Activated CD8-positive, alpha-beta memory T cell treated with anti-CD3 and anti-CD28 coated beads, Interleukin-2, amount 50 U/mL, for 48 hours (primary cell): ENCODE data around the gene LMBR1.
"Not testable (repeated sequence)": the region's sequence is repeated elsewhere in the genome, so short reads cannot be mapped to it uniquely, and the experiment has no call there.

Experiments
- DNase-seq: peaks from one replicate; pipeline ENCODE4 v3.0.0-alpha.2; 2020

LMBR1 gene

GRCh38 chr7:156892821-156893706 lies at the start of gene LMBR1:
Gene LMBR1 (minus strand): TSS chr7:156893183. CDS start chr7:156892993, 190 bp downstream.
- DNase-seq = peak; percentile 98

- DNase-seq = no peak
These were observed 49.7 kb upstream of the LMBR1 start for GRCh38 chr7:156942708-156943090.

DNA sequence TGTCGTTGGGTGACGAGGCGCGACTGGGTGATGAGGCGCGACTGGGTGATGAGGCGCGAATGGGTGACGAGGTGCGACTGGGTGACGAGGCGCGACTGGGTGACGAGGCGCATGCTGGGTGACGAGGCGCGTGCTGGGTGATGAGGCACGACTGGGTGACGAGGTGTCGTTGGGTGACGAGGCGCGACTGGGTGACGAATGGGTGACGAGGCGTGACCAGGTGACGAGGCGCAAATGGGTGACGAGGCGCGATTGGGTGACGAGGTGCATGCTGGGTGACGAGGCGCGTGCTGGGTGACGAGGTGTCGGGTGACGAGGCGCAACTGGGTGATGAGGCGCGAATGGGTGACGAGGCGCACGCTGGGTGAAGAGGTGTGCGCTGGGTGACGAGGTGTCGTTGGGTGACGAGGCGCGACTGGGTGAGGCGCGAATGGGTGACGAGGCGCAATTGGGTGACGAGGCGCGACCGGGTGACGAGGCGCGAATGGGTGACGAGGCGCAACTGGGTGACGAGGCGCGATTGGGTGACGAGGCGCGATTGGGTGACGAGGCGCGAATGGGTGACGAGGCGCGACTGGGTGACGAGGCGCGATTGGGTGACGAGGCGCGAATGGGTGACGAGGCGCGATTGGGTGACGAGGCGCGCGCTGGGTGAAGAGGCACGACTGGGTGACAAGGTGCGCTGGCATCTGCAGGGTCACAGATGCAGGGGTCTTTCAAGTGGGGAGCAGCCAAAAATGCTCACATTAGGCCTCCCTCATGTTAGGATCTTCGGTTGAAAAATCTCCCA lies 48.6 kb upstream of the LMBR1 start:
- no peak for DNase-seq

- DNase-seq = no peak
These were observed 47.6 kb upstream of the LMBR1 start for GRCh38 chr7:156940421-156941122.

DNA sequence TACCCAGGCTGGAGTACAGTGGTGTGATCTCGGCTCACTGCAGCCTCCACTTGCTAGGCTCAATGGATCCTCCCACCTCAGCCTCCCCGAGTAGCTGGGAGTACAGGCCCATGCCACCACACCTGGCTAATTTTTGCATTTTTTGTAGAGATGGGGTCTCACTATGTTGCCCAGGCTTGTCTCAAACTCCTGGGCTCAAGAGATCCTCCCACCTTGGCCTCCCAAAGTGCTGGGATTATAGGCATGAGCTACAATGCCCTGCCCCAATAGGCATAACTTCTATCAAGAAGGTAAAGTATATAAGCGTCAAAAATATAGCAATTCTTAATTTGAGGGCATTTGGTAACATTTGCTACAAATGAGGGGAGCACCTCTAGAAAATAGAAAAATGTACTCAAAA lies 43.8 kb upstream of the LMBR1 start:
- DNase-seq = not testable (repeated sequence)

GRCh38 chr7:156935250-156935649 lies 42.3 kb upstream of the LMBR1 start:
- no peak for DNase-seq

DNA sequence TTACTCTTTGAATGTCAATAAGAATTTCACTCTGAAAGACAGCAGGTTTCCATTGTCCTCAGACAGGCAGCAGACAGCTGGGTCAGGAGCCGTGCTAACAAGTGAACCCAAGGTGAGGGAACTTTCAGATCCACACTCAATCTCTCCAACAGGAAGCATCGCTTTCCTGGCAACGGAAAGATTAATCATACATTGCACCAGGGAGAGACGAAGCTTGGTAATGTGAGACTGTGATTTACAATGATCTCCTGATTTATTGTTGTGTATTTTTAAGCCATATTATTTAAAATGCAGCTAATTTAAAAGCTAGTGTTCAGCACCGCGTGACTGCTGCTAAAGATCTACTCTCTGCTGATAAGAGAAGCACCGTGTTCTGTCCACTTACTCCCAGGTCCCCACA lies 39.0 kb upstream of the LMBR1 start:
- no peak for DNase-seq

- no peak for DNase-seq
These were observed 37.0 kb upstream of the LMBR1 start for GRCh38 chr7:156929789-156930539.

- no peak for DNase-seq
These were observed 35.4 kb upstream of the LMBR1 start for GRCh38 chr7:156928406-156928747.

GRCh38 chr7:156927571-156928405 lies 34.8 kb upstream of the LMBR1 start:
- DNase-seq = no peak

GRCh38 chr7:156925821-156926220 lies 32.8 kb upstream of the LMBR1 start:
- not testable (repeated sequence) for DNase-seq

- DNase-seq = not testable (repeated sequence)
These were observed 29.3 kb upstream of the LMBR1 start for GRCh38 chr7:156922304-156922703.

DNA sequence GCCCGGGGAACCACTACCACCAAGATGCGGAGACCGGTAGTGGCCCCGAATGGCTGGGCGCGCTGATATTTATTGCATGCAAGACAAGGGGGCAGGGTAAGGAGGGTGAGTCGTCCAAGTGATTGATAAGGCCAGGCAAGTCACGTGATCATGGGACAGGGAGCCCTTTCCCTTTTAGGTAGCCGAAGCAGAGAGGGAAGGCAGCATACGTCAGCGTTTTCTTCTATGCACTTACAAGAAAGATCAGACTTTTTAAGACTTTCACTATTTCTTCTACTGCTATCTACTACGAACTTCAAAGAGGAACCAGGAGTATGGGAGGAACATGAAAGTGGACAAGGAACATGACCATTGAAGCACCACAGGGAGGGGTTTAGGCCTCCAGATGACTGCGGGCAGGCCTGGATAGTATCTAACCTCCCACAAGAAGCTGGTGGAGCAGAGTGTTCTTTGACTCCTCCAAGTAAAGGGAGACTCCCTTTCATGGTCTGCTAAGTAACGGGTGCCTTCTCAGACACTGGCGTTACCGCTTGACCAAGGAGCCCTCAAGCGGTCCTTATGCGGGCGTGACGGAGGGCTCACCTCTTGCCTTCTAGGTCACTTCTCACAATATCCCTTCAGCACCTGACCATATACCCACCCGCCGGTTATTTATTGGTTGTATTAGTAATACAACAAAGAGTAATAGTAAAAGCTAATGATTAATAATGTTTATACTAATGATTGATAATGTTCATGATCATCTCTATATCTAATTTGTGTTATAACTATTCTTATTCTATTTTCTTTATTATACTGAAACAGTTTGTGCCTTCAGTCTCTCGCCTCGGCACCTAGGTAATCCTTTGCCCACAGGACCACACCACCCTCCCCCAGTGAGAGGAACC lies 27.7 kb upstream of the LMBR1 start:
- not testable (repeated sequence) for DNase-seq

GRCh38 chr7:156920076-156920475 lies 27.1 kb upstream of the LMBR1 start:
- DNase-seq = no peak

DNA sequence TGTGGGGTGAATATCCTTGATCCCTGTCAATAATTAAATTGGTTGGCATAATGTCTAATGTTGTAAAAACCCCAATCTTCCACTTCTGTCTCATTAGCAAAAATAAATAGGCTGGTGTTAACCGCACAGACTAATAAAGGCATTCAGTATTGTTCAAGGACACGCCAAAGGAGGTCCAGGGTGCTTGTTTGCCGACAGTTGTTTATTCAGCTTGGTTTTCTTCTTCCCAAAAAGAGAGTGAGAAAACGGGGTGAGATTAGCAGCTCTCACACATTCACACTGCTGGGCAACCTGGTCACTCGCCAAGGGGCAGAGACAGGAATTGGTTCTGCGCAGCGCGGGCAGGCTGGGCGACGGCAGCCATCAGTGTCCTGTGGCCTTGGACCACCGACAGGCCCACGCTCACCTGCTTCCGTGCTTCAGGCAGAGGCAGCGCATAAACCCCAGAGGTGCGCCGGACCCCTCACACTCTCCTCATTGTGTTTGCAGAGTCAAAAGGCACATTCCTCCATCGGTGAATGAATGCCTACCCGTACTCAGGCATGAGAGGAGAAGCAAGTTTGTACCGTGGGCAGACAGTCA lies 26.2 kb upstream of the LMBR1 start:
- no peak for DNase-seq

GRCh38 chr7:156918635-156919034 lies 25.7 kb upstream of the LMBR1 start:
- DNase-seq = no peak

DNA sequence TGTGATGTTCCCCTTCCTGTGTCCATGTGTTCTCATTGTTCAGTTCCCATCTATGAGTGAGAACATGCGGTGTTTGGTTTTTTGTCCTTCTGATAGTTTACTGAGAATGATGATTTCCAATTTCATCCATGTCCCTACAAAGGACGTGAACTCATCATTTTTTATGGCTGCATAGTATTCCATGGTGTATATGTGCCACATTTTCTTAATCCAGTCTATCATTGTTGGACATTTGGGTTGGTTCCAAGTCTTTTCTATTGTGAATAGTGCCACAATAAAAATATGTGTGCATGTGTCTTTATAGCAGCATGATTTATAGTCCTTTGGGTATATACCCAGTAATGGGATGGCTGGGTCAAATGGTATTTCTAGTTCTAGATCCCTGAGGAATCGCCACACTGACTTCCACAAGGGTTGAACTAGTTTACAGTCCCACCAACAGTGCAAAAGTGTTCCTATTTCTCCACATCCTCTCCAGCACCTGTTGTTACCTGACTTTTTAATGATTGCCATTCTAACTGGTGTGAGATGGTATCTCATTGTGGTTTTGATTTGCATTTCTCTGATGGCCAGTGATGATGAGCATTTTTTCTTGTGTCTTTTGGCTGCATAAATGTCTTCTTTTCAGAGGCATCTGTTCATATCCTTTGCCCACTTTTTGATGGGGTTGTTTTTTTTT lies 16.7 kb upstream of the LMBR1 start:
- not testable (repeated sequence) for DNase-seq

- DNase-seq = no peak
These were observed 14.7 kb upstream of the LMBR1 start for GRCh38 chr7:156907656-156908055.

GRCh38 chr7:156906200-156906649 lies 13.2 kb upstream of the LMBR1 start:
- no peak for DNase-seq
